ENCODE results near the gene MACF1.

The MACF1 gene

DNA sequence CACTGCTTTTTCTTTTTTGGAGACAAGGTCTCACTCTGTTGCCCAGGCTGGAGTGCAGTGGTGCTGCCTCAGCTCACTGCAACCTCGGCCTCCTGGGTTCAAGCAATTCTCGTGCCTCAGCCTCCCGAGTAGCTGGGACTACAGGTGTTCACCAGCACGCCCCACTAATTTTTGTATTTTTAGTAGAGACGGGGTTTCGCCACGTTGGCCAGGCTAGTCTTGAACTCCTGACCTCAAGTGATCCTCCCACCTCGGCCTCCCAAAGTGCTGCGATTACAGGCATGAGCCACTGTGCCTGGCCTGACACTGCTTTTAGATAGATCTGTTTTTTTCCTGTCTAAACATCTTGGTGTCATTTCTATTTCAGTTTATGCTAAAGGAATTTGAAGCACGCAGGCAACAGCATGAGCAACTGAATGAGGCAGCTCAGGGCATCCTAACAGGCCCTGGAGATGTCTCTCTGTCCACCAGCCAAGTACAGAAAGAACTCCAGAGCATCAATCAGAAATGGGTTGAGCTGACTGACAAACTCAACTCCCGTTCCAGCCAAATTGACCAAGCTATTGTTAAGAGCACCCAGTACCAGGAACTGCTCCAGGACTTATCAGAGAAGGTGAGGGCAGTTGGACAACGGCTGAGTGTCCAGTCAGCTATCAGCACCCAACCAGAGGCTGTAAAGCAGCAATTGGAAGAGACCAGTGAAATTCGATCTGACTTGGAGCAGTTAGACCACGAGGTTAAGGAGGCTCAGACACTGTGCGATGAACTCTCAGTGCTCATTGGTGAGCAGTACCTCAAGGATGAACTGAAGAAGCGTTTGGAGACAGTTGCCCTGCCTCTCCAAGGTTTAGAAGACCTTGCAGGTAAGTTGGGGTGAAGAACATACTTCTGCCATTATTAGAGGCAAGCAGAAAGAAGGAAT is 180.8 kb downstream of the MACF1 start:
- DNase-seq = no peak
- Mint-ChIP-seq H3K27me3 (no peaks in the 10 kb centered on the region), H3K4me3 (no peak overlapping the region), H3K4me1 (peaks cover 2% of the 10 kb centered on the region), H3K36me3 (peaks cover 60% of the 10 kb centered on the region), H3K27ac (peak overlapping the region; percentile 42), H3K9me3 (no peaks in the 10 kb centered on the region)
- CTCF ChIA-PET = interaction anchor here (1.0 kb wide), 1 partner anchor 17 kb away, joined by 4 read pairs; no protein-coding TSS in a partner anchor

DNA sequence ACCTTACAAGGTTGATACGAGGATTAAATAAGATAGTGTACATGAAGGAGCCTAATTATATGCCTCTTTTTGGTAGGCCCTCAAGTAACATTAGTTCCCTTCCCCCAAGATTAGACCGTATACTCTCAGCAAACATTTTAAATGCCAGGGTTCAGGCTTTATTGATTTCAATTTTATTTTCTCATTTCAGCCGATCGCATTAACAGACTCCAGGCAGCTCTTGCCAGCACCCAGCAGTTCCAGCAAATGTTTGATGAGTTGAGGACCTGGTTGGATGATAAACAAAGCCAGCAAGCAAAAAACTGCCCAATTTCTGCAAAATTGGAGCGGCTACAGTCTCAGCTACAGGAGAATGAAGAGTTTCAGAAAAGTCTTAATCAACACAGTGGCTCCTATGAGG is 182.5 kb downstream of the MACF1 start:
- H3K36me3 Mint-ChIP-seq = peaks cover 65% of the 10 kb centered on the region
- no peak overlapping the region for H3K27ac Mint-ChIP-seq
- DNase-seq = no peak
- peaks cover 11% of the 10 kb centered on the region for H3K4me1 Mint-ChIP-seq
- H3K9me3 Mint-ChIP-seq = no peaks in the 10 kb centered on the region
- H3K27me3 Mint-ChIP-seq = no peaks in the 10 kb centered on the region
- no peak overlapping the region for H3K4me3 Mint-ChIP-seq
- CTCF ChIA-PET = interaction anchor here (0.6 to 1.8 kb wide), 5 partner anchors 24 to 469 kb away, joined by 3 to 11 read pairs (median 3); no protein-coding TSS in a partner anchor

DNA sequence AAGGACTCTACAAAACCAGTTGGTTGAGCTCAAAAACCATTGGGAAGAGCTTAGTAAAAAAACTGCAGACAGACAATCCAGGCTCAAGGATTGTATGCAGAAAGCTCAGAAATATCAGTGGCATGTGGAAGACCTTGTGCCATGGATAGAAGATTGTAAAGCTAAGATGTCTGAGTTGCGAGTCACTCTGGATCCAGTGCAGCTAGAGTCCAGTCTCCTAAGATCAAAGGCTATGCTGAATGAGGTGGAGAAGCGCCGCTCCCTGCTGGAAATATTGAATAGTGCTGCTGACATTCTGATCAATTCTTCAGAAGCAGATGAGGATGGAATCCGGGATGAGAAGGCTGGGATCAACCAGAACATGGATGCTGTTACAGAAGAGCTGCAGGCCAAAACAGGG is 183.0 kb downstream of the MACF1 start:
- Mint-ChIP-seq H3K36me3 (peaks cover 65% of the 10 kb centered on the region), H3K4me3 (no peak overlapping the region), H3K27ac (no peak overlapping the region), H3K9me3 (no peaks in the 10 kb centered on the region), H3K4me1 (peaks cover 13% of the 10 kb centered on the region), H3K27me3 (no peaks in the 10 kb centered on the region)
- CTCF ChIA-PET = interaction anchor here (0.7 to 1.8 kb wide), 5 partner anchors 24 to 295 kb away, joined by 3 to 11 read pairs (median 3); no protein-coding TSS in a partner anchor
- DNase-seq = no peak

DNA sequence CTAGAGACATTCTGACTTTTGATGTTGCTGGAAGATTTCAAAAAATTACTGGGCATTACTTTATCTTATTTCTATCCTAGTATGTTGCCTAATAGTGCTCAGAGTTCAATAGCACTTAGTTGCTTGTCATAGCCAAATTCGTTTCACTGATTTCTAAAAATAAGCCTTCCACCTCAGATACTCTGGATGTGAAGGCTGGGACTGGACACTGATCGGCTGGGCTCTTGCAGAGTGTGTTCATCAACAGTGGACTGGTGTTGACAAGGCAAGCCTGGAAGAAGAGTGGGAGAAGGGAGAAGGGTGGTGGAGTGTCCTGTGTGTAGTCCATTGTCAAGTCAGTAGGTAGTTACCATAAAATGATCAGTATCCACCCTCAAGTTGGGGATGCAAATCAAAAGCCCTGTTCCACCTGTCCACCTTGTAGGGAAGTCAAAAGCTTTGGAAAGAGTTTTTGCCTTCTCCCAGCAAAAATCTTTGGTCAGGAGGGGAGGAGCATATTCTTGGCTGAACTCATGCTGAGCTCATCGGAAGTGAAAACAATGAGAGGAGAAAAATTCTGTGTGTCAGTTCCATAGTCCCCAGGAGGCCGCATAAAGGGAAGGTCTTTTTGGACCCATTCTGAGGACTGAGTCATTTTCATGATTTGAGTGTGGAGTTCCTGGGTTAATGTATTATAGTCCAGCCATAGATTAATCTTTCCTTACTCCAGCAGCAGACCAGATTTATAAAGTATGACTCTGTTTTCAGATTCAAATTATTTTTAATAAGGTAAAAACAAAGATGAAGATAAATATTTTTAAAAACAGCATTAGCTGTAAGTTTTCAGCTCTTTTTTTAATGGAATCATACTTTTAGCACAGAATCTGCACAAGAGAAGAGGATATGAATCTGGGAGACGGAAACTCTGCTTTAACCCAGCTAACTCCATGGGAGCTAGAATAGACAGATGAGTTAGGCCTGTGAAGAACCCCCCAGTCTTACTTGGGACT is 187.5 kb downstream of the MACF1 start:
- Mint-ChIP-seq H3K4me1 (peaks cover 57% of the 10 kb centered on the region), H3K9me3 (no peaks in the 10 kb centered on the region), H3K27ac (no peak overlapping the region), H3K36me3 (peaks cover 58% of the 10 kb centered on the region), H3K4me3 (no peak overlapping the region), H3K27me3 (no peaks in the 10 kb centered on the region)
- CTCF ChIA-PET = interaction anchor here (0.7 to 1.8 kb wide), 3 partner anchors 19 to 292 kb away, joined by 3 to 7 read pairs (median 5); no protein-coding TSS in a partner anchor
- DNase-seq = no peak

DNA sequence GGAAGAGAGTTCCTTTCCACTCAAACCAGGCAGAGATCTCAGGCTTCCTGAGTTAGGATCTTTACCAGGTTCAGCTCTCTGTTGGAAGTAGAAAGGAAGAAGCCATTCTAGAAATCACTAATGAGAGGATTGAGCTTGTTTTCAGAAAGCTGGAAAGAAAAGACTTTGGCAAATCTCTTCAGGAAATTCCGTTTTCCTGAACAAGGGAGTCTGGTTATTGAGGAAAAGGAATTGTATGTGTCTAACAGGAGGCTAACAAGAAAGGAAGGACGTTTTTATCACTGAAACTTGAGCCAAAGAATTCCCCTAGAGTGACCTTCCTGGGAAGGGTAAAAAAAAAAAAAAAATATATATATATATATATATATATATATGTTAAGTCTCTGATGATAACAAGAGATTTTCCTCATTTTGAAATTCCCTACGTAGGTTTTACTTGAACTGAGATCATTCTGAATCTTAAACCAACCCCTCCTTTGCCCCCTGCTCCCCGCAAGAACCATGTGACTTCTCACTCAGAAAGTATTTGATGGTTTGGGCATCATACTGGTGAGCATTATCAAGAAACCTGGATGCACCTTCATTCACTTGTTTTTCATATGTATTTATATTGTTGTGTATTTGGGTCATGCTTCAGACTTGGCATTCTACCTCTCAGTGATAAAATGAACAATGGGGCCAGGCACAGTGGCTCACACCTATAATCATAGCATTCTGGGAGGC is 188.5 kb downstream of the MACF1 start:
- Mint-ChIP-seq H3K9me3 (no peaks in the 10 kb centered on the region), H3K4me3 (no peak overlapping the region), H3K27me3 (no peaks in the 10 kb centered on the region), H3K4me1 (peaks cover 63% of the 10 kb centered on the region), H3K36me3 (peaks cover 48% of the 10 kb centered on the region), H3K27ac (no peak overlapping the region)
- DNase-seq = no peak
- CTCF ChIA-PET = interaction anchor here (0.7 to 1.8 kb wide), 3 partner anchors 18 to 293 kb away, joined by 3 to 7 read pairs (median 5); no protein-coding TSS in a partner anchor

DNA sequence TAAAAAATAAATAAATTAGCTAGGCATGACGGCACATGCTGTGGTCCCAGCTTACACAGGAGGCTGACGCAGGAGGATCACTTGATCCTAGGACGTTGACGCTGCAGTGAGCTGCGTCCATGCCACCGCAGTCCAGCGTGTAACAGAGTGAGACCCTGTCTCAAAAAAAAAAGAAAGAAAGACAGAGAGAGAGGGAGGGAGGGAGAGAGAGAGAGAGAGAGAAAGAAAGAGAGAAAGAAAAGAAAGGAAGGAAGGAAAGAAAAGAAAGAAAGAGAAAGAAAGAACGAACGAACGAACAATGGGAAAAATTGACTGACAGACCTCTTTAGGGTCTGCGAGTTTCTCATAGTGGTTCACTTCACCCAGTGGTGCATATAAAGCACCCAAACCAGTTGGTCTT is 189.2 kb downstream of the MACF1 start:
- Mint-ChIP-seq H3K4me3 (no peak overlapping the region), H3K9me3 (no peaks in the 10 kb centered on the region), H3K27ac (peak overlapping the region; percentile 52), H3K4me1 (peaks cover 69% of the 10 kb centered on the region), H3K36me3 (peaks cover 44% of the 10 kb centered on the region), H3K27me3 (no peaks in the 10 kb centered on the region)
- no peak for DNase-seq
- CTCF ChIA-PET = no interaction called here

DNA sequence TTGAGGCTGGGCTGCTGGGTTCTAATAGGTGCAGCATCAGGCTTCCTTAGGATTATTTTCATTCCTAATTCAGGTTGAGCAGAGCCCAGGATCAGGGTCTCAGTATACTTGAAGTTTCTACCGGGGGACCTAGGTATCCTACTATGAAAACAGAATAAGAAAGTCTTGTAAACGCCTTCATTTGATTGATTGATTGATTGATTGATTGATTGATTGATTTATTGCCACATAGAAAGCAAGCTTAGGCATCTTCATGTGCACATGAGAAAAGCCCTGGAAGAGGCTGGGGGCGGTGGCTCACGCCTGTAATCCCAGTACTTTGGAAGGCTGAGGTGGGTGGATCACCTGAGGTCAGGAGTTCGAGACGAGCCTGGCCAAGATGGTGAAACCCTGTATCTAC is 189.6 kb downstream of the MACF1 start:
- no peaks in the 10 kb centered on the region for H3K27me3 Mint-ChIP-seq
- H3K9me3 Mint-ChIP-seq = no peaks in the 10 kb centered on the region
- no peak overlapping the region for H3K4me3 Mint-ChIP-seq
- peaks cover 40% of the 10 kb centered on the region for H3K36me3 Mint-ChIP-seq
- CTCF ChIA-PET = interaction anchor here (1.7 kb wide), 1 partner anchor 17 kb away, joined by 5 read pairs; no protein-coding TSS in a partner anchor
- DNase-seq = no peak
- peak overlapping the region; percentile 52 for H3K27ac Mint-ChIP-seq
- H3K4me1 Mint-ChIP-seq = peaks cover 73% of the 10 kb centered on the region

DNA sequence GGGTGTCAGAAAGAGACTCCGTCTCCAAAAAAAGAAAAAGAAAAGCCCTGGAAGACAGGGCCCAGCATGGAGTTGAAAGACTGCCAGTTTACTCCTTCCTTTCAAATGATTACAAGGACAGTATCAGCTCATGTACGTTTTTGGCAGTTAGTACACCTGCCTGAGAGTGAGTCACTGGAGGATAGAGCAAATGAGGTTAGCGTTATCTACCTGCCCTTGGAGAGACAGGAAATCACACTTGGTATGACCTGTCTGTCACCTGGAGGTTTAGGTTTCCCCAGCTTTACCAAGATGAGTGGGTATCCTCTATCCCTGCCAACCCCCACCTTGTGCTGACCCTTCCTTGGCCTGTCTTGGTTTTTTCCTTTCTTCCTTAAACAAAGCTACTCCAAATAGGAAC is 190.1 kb downstream of the MACF1 start:
- CTCF ChIA-PET = interaction anchor here (0.8 to 1.7 kb wide), 2 partner anchors 15 to 17 kb away, joined by 3 to 5 read pairs; no protein-coding TSS in a partner anchor
- Mint-ChIP-seq H3K4me1 (peaks cover 75% of the 10 kb centered on the region), H3K36me3 (peaks cover 41% of the 10 kb centered on the region), H3K27me3 (no peaks in the 10 kb centered on the region), H3K27ac (peak overlapping the region; percentile 9), H3K4me3 (no peak overlapping the region), H3K9me3 (no peaks in the 10 kb centered on the region)
- no peak for DNase-seq

DNA sequence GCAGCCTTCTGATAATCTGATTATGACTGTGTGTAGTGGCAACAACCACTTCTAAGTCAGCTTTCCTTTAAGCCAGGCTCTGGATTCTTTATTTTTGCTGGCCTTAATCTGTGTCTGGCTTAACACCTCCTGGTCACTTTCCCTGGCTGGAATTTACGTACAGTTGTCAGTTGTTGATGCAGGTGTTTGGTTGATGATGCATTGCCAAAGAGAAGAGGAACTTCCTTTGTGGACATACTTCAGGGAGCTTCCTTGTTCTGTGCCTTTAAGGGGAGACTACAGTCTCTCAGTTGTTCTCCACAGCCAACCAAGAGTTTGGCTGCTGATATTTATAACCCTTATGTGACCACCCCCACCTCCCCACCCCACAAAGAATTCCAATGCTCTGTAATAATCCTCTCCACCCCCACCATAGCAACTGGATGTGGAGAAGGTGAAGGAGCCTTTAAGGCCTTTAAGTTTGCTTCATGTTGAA is 190.9 kb downstream of the MACF1 start:
- CTCF ChIA-PET = interaction anchor here (0.8 to 1.7 kb wide), 2 partner anchors 15 to 16 kb away, joined by 3 to 5 read pairs; no protein-coding TSS in a partner anchor
- Mint-ChIP-seq H3K4me3 (no peak overlapping the region), H3K9me3 (no peaks in the 10 kb centered on the region), H3K4me1 (peaks cover 79% of the 10 kb centered on the region), H3K36me3 (peaks cover 38% of the 10 kb centered on the region), H3K27ac (no peak overlapping the region), H3K27me3 (no peaks in the 10 kb centered on the region)
- DNase-seq = no peak

DNA sequence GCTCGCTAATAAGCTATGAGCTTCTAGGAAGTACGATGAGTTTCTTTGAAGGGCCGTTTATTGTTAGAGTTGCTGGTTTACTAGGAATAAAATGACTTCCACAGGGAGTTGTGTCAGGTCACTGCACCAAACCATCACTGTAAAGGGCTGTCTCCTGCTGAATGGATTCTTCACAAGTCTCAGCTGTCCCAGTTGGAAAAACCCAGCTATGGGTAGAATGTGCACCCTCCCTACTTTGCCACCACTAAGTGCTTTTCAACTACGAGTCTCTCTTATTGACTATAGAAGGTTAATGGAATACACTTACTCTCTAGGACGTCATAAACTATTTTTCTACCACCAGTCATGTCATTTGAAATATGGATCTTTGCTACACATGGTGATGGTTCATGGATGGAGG is 192.2 kb downstream of the MACF1 start:
- no peak overlapping the region for H3K4me3 Mint-ChIP-seq
- CTCF ChIA-PET = no interaction called here
- H3K27me3 Mint-ChIP-seq = no peaks in the 10 kb centered on the region
- no peak for DNase-seq
- no peaks in the 10 kb centered on the region for H3K9me3 Mint-ChIP-seq
- H3K4me1 Mint-ChIP-seq = peaks cover 73% of the 10 kb centered on the region
- H3K36me3 Mint-ChIP-seq = peaks cover 33% of the 10 kb centered on the region
- peak overlapping the region; percentile 49 for H3K27ac Mint-ChIP-seq

DNA sequence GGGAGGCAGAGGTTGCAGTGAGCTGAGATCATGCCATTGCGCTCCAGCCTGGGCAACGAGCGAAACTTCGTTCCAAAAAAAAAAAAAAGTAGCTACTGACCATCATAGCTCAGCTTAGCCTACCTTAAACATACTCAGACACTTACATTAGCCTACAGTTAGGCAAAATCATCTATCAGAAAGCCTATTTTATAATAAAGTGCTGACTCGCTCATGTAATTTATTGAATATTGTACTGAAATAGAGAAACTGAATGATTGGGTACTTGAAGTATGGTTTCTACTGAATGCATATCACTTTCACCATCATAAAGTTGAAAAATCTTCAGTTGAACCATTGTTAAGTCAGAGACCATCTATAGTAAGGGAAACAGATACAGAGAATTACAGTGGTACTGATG is 193.0 kb downstream of the MACF1 start:
- peak overlapping the region; percentile 2 for H3K27ac Mint-ChIP-seq

DNA sequence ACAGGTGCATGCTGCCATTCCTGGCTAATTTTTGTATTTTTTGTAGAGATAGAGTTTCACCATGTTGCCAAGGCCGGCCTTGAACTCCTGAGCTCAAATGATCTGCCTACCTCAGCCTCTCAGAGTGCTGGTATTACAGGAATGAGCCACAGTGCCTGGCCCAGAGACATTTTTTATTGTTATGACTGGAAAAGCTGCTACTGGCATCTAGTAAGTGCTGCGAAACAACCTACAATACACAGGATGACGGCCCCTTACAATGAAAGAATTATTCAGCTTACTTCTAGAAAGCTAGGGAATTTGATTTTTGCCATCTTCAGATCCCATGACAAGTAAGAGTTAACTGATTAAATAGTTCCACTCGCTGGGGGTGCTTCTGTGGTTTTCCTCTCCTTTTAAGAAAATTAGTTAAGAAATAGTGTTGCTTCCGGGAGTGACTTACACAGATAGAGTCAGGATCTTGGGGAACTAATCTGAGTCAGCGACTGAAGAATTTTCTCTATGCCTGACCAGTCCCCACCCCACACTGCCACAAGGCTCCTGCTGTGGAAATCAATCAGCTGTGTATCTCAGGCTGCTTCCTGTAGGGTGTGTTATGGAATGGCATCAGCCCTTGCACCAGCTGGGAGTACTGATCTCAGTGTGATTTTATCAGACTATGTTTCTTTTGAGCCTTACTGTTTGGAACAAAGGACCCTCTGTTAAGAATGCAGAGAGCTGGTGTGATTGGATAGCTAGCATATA is 194.0 kb downstream of the MACF1 start:
- Mint-ChIP-seq H3K27me3 (no peaks in the 10 kb centered on the region), H3K9me3 (no peaks in the 10 kb centered on the region), H3K36me3 (peaks cover 28% of the 10 kb centered on the region), H3K27ac (peak overlapping the region; percentile 77), H3K4me1 (peaks cover 58% of the 10 kb centered on the region), H3K4me3 (no peak overlapping the region)
- DNase-seq = no peak
- CTCF ChIA-PET = interaction anchor here (1.0 to 4.7 kb wide), 2 partner anchors 12 to 20 kb away, joined by 3 to 29 read pairs; no protein-coding TSS in a partner anchor

More for the DNA sequence above, 193.0 kb downstream of the MACF1 start:
- no peaks in the 10 kb centered on the region for H3K27me3 Mint-ChIP-seq
- H3K4me3 Mint-ChIP-seq = no peak overlapping the region
- no peaks in the 10 kb centered on the region for H3K9me3 Mint-ChIP-seq
- peaks cover 67% of the 10 kb centered on the region for H3K4me1 Mint-ChIP-seq
- DNase-seq = no peak
- CTCF ChIA-PET = interaction anchor here (4.7 kb wide), 1 partner anchor 13 kb away, joined by 29 read pairs; no protein-coding TSS in a partner anchor
- H3K36me3 Mint-ChIP-seq = peaks cover 32% of the 10 kb centered on the region

Data from activated naive CD4-positive, alpha-beta T cell treated with anti-CD3 and anti-CD28 coated beads, Interleukin-2, amount 10 ng/mL, durations not matched to agents 7 days and 5 days (primary cell).